ENCODE data around the gene ANKRD63. TPM values are rescaled to one million over a fixed set of nuclear protein-coding genes. Genes with fewer than 3 reads are reported as not detected.

ANKRD63 gene
- total RNA-seq, 1 experiment from 2014 or later, result 14.9 TPM

DNA sequence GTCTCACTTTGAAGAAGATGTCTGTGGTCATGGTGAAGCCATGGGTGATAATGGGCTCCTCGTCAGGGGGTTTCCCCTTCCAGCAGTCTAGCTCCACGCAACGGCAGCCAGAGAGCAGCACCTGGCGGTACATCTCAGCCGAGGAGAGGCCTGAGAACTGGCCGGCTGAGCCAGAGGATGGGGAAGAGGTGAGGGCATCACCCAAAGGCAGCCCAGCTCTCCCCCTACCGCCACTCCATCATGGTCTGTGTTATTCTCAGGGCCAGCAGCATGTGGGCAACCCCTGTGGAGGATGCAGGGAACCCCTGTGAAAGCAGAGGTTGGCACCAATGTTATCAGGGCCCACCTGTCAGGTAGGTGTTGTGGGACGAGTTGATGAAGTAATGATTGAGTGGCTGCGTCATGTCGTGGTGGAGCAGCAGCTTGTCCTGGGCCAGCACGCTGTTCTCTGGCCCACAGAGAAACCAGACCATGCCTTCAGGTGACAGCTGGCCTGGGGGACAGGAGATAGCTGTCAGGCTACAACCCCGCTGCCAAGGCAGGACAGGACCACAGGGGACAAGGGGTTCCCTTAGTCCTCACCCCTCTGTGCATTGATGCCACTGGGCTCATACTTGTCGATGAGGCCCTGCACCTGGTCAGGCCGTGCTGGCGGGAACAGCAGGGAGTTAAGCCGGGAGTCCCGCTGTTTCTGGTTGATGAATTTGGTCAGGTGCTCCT, 15.5 kb upstream of the ANKRD63 start:
- in situ Hi-C loops (cut with HindIII; ENCODE audit: low sequenced_read_pairs), result no loop called here
- no peak for DNase-seq (ENCODE audit: low spot score)

DNA sequence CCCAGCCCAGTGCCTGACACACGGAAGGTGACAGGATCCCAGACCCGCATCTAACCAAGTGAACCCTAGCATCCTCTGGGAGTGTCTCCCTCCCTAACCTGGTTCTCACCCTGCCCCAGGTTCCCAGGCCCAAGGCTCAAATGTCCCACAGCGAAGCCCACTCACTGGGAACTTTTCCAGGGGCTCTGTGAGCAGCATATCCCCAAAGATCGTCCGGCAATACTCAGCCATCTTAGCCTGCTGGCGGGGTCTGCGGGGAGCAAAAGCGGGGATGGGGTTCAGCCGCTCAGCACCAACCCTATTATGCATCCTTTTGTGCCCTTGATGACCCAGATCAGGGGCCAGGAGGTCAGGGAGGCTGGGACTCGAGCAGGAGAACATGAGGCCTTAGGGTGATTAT, 14.5 kb upstream of the ANKRD63 start:
- DNase-seq (ENCODE audit: low spot score), result no peak

GRCh38 chr15:40296561-40297230, 13.8 kb upstream of the ANKRD63 start:
- in situ Hi-C loops (cut with HindIII; ENCODE audit: low sequenced_read_pairs), result no loop called here
- DNase-seq (ENCODE audit: low spot score), result no peak

More for the DNA sequence above, 14.5 kb upstream of the ANKRD63 start:
- in situ Hi-C loops (cut with HindIII; ENCODE audit: low sequenced_read_pairs), result no loop called here

DNA sequence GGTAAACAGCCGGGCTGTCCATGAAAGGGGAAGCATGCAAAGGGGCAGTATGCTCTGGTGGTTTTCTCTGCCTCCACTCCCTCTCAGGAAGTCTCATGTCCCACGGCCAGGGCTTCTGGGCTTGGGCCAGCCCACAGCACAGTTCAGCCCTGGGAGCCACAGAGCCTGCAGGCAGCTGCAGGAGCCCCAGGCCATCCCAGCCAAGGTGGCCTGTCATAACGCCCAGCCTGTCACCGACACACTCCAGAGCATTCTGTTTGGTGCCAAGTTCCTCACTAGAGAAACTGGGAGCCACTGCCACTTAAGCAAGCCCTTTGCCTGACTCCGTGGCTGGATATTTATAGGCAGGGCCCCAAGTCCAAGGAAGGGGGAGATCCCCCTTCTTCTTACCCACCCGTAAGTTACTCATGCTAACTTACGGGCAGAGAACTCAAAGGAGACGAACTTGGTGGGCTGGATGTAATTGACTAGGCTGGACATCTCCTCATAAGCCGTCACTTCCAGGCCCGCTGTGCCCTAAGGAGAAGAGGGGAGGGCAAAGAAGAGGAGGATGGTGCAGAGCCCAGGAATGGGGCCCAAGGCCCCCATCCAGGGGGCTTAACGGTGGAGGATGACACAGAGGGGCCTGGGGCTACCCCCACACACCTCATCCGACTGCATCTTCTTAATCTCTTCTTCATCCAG, 13.2 kb upstream of the ANKRD63 start:
- no peak for DNase-seq (ENCODE audit: low spot score)
- in situ Hi-C loops (cut with HindIII; ENCODE audit: low sequenced_read_pairs), result no loop called here

DNA sequence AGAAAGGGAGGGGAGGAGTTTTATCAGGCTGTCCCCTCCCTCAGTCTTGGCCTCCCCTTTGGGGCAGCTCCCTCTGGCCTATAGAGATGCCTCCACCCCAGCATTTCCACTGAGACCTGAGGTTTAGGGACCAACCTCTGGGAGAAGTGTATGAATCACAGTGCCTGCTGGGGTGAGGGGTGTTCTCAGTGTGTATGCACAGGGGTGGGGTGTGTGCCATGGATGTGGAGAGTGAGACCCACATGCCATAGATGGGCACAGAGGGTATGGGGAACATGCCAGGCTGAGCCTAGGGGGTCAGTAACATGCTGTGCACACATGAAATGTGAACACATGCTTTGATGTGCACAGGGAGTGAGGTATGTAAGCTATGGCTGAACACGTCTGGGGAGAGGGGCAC, 12.4 kb upstream of the ANKRD63 start:
- no peak for DNase-seq (ENCODE audit: low spot score)
- in situ Hi-C loops (cut with HindIII; ENCODE audit: low sequenced_read_pairs), result no loop called here

GRCh38 chr15:40293905-40294895, 11.3 kb upstream of the ANKRD63 start:
- no peak for DNase-seq (ENCODE audit: low spot score)
- in situ Hi-C loops (cut with HindIII; ENCODE audit: low sequenced_read_pairs), result no loop called here

- no peak for DNase-seq (ENCODE audit: low spot score)
- in situ Hi-C loops (cut with HindIII; ENCODE audit: low sequenced_read_pairs), result no loop called here
Measured at GRCh38 chr15:40293006-40293405, 10.1 kb upstream of the ANKRD63 start.

DNA sequence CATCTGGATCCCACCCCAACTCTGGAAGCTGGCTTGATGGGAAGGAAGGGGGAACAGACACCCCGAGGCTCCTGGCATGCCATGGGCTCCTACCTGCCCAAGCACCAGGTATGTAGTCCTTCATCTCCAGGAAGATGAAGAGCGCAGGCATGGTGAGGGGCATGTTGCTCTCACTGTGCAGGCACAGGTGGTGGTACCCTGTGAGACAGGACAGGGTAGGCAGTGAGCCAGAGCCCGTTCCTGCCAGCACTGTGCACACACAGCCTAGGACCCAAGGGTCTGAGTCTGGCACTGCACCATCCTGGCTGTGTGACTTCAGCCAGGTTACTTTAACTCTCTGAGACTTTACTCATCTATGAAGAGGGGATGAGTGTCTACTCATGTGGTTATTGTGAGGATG, 9.4 kb upstream of the ANKRD63 start:
- no peak for DNase-seq (ENCODE audit: low spot score)

GRCh38 chr15:40290918-40291574, 8.2 kb upstream of the ANKRD63 start:
- no peak for DNase-seq (ENCODE audit: low spot score)
- in situ Hi-C loops (cut with HindIII; ENCODE audit: low sequenced_read_pairs), result no loop called here

More for the DNA sequence above, 9.4 kb upstream of the ANKRD63 start:
- in situ Hi-C loops (cut with HindIII; ENCODE audit: low sequenced_read_pairs), result no loop called here

GRCh38 chr15:40290545-40290917, 7.7 kb upstream of the ANKRD63 start:
- in situ Hi-C loops (cut with HindIII; ENCODE audit: low sequenced_read_pairs), result no loop called here
- DNase-seq (ENCODE audit: low spot score), result no peak

GRCh38 chr15:40289140-40289775, 6.4 kb upstream of the ANKRD63 start:
- DNase-seq (ENCODE audit: low spot score), result peak; percentile 56
- in situ Hi-C loops (cut with HindIII; ENCODE audit: low sequenced_read_pairs), result no loop called here

GRCh38 chr15:40287968-40288367, 5.1 kb upstream of the ANKRD63 start:
- in situ Hi-C loops (cut with HindIII; ENCODE audit: low sequenced_read_pairs), result no loop called here
- DNase-seq (ENCODE audit: low spot score), result no peak

DNA sequence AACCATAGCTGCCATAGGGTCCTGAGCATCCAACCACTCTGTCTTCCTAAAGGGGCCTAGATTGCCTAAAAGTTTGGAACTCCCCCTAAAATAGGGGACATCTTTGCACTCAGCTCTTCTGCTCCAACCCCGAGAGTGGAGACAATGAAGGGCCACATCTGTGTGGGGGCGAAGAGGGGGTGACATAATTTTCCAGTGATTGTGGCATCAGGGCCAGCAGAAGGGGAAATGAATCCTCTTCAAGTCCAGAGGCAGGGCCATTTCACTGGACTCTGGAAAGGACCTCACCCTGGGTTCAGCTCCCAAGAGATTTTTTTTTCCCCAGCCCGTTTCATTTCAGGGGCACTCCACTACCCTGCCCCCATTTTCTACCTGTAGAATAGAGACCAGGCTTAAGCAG, 4.6 kb upstream of the ANKRD63 start:
- in situ Hi-C loops (cut with HindIII; ENCODE audit: low sequenced_read_pairs), result no loop called here
- DNase-seq (ENCODE audit: low spot score), result no peak

DNA sequence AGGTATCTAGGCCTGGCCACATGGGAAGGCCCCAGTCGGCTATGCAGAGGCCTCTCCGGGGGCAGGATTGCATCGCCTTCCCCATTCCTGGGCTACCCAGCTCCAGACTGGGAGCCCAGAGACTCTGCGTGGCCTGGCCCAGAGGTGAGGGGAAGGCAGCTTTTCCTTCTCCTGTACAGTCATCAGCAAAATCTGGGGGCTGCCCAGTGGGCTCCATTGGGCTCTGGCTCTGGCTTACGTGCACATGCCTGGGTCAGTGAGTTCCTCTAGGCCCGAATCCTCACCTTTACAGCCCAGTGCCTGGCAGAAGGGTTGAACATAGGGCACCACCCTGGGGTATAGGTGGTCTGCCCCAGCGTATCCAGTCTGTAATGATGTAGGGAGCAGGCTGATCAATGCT, 3.9 kb upstream of the ANKRD63 start:
- no peak for DNase-seq (ENCODE audit: low spot score)
- in situ Hi-C loops (cut with HindIII; ENCODE audit: low sequenced_read_pairs), result no loop called here

- in situ Hi-C loops (cut with HindIII; ENCODE audit: low sequenced_read_pairs), result no loop called here
- no peak for DNase-seq (ENCODE audit: low spot score)
Measured at GRCh38 chr15:40286061-40286532, 3.2 kb upstream of the ANKRD63 start.

- in situ Hi-C loops (cut with HindIII; ENCODE audit: low sequenced_read_pairs), result no loop called here
Measured at GRCh38 chr15:40285554-40286011, 2.7 kb upstream of the ANKRD63 start.

DNA sequence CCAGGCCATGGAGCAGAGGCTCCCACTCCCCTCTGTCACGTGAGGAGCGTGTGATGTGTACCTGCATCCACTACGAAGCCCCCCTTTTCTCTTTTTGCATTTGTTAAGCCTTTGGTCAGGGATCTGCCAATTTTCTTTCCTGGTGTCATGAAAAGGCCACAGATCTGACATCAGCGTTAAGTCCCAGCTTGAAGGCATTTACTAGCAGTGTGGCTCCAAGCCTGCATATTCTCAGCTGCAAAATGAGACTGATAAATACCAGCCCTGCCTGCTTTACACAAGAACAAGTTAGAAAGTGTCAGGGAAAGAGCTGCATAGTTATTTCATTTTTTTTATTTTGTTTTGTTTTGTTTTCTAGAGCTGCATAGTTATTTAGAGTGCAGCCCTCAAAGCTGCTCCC, 2.3 kb upstream of the ANKRD63 start:
- in situ Hi-C loops (cut with HindIII; ENCODE audit: low sequenced_read_pairs), result no loop called here

More at GRCh38 chr15:40285554-40286011, 2.7 kb upstream of the ANKRD63 start:
- no peak for DNase-seq (ENCODE audit: low spot score)

More for the DNA sequence above, 2.3 kb upstream of the ANKRD63 start:
- no peak for DNase-seq (ENCODE audit: low spot score)
